Neural cell (in vitro differentiated cells): ENCODE measurements around the gene PTDSS2.

Experiments
- CTCF ChIP-seq: fragments of 450-650 bp; IDR thresholded peaks from 2 replicates; pipeline ENCODE4 v1.5.1; 2014; ENCODE audit warnings: antibody characterized with exemption, mild to moderate bottlenecking, moderate library complexity; ENCODE audit not compliant: poor library complexity, severe bottlenecking
- EP300 ChIP-seq: fragments of 450-650 bp; conservative IDR thresholded peaks from 2 replicates; pipeline ENCODE4 v1.6.1; 2014; ENCODE audit warnings: antibody characterized with exemption, mild to moderate bottlenecking, moderate library complexity; ENCODE audit not compliant: poor library complexity, severe bottlenecking
- EZH2 ChIP-seq: fragments of 200-600, 300-800 bp; shearing (Covaris generic), sonication (generic); IDR thresholded peaks from 2 replicates; pipeline ENCODE4 v1.6.1; 2014; ENCODE audit warnings: antibody characterized with exemption, low read length, borderline replicate concordance, mild to moderate bottlenecking; ENCODE audit not compliant: insufficient read depth, poor library complexity, severe bottlenecking
- MXI1 ChIP-seq: fragments of 450-650 bp; conservative IDR thresholded peaks from 2 replicates; pipeline ENCODE4 v1.6.1; 2014; ENCODE audit warnings: antibody characterized with exemption, mild to moderate bottlenecking; ENCODE audit not compliant: poor library complexity, severe bottlenecking
- POLR2AphosphoS5 ChIP-seq: IDR thresholded peaks from 2 replicates; pipeline ENCODE4 v1.6.1; 2012
- REST ChIP-seq: IDR thresholded peaks from 2 replicates; pipeline ENCODE4 v1.6.1; 2012; ENCODE audit warnings: borderline replicate concordance

DNA sequence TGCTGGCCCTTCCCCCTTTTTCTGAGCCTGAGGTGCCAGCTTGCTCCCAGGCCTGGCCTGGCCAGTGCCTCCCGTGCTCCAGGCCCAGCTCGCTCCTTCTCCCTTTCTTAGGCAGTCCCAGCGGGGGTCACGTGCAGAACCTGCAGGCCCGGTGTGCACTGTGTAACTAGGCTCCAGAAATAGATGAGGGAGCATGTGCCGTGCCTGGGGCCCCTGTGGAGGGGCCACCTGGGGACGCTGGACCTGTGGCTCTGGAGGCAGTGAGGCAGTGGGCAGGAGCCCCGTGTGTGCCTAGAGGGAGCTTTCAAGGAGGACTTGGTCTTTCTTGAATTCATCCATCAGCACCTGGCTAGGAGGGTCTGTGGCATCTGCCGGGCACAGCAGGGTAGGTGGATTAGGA lies 11.5 kb downstream of the PTDSS2 start:
- TF ChIP-seq CTCF: no peak
- TF ChIP-seq POLR2AphosphoS5: no peak
- TF ChIP-seq REST: no peak
- TF ChIP-seq EZH2: no peak
- TF ChIP-seq EP300: no peak
- TF ChIP-seq MXI1: no peak
